22Rv1 (cell line): ENCODE data around the gene CD53.

ENCODE experiments used
- H3K27ac ChIP-seq: fragments of 450-650 bp; 2 replicates; pipeline ENCODE4 v1.5.1; 2017
- ZFX ChIP-seq: fragments of 450-650 bp; IDR thresholded peaks from 2 replicates; pipeline ENCODE4 v1.6.1; 2017; ENCODE audit warnings: antibody characterized with exemption, borderline replicate concordance
- TF ChIP-seq, protein P1 (sequence below): fragments of 450-650 bp; IDR thresholded peaks from 2 replicates; pipeline ENCODE4 v1.5.1; 2017; ENCODE audit warnings: mild to moderate bottlenecking

Gene CD53

DNA sequence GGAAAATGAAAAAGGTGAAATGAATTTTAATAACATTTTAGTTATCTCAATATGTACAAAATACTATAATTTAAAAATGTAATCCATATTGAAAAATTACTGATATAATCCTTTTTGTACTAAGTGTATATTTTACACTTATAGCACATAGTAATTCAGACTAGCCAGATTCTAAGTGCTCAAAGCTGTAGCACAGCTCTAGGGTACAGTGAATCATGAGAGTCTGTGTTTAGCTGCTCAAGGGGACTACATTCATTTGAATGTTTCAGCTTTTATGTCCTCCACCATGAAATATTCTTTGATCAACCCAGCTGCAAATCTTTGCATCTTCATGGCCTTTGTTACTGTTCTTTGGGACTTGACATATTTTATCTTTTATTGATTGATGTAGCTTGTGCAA is 15.7 kb downstream of the CD53 start:
- H3K27ac ChIP-seq = no peak overlapping the region
- TF ChIP-seq, protein P1, sequence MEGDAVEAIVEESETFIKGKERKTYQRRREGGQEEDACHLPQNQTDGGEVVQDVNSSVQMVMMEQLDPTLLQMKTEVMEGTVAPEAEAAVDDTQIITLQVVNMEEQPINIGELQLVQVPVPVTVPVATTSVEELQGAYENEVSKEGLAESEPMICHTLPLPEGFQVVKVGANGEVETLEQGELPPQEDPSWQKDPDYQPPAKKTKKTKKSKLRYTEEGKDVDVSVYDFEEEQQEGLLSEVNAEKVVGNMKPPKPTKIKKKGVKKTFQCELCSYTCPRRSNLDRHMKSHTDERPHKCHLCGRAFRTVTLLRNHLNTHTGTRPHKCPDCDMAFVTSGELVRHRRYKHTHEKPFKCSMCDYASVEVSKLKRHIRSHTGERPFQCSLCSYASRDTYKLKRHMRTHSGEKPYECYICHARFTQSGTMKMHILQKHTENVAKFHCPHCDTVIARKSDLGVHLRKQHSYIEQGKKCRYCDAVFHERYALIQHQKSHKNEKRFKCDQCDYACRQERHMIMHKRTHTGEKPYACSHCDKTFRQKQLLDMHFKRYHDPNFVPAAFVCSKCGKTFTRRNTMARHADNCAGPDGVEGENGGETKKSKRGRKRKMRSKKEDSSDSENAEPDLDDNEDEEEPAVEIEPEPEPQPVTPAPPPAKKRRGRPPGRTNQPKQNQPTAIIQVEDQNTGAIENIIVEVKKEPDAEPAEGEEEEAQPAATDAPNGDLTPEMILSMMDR = no peak
- TF ChIP-seq ZFX = no peak

DNA sequence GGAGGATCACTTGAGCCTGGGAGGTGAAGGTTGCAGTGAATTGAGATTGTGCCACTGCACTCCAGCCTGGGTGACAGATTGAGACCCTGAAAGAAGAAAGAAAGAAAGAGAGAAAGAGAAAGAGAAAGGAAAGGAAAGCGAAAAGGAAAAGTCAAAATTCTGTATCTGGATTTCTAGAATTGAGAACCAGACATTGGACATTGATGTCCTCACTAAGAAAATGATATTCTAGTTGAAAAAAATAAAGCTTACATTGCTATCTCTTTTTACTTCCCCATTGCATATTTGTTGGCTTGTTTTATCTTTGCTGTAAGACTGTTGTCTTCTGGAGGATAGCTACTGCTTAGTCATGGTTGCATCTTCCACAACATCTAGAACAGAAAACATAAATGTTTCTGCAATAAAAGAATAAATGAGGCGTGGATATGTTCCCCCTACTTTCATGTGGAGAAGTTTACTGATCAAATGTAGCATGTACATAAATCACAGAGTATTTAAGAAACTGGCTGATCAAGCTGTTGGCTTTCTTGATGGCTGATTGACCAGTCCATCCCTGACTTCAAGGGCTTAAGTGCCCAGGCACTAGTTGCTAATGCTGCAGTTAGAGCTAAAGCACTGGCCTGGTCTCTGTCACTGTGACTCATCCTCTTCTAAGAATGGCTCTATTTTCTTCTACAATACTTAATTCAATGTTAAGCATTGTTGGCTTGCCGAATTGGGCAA is 17.7 kb downstream of the CD53 start:
- no peak for TF ChIP-seq ZFX
- TF ChIP-seq, protein P1 = no peak
- H3K27ac ChIP-seq = no peak overlapping the region

DNA sequence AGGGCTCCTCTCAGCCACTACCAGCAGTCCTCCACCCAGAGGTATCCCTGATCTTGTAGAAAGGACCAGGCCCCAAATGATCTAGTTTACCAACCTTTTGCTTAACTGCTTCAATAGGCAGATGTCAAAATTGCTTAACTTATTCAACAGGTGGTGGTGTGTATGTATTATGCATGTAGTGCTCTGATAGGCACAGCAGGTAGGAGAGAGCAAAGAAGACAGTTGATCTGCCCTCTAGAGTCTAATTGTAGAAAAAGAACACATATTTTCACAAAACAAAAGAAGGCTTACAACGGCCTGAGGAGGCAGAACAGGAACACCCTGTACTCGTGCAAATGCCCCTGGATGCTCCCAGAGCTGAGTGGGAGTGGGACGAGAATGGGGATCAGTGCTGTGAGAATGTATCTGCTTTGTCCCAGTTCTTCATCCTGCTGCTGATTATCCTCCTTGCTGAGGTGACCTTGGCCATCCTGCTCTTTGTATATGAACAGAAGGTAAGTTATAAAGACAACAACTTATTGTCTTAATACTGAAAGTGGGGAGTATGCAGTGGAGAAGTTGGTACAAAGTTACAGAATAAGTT is 21.1 kb downstream of the CD53 start:
- H3K27ac ChIP-seq = no peak overlapping the region
- TF ChIP-seq, protein P1 = no peak
- no peak for TF ChIP-seq ZFX

DNA sequence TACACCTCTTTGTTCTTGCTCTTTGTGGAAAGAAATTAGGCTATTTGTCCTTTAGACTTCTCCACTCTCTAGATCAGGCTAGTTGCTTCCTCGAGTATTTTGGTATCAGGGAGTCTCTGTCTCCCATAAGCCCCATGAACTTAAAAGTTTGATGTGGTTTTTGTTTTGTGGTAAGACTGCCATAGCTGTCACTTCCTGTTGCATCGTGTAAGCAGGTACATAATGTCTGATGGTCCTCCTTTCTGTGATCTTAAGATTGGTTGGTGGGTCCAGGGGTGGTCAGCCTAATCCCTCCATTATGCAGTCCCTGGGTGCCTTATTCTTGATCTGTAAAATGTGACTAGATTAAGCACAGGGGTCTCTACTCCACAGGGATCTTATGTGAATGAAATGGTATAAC is 23.1 kb downstream of the CD53 start:
- TF ChIP-seq, protein P1 = no peak
- no peak for TF ChIP-seq ZFX
- H3K27ac ChIP-seq = no peak overlapping the region

DNA sequence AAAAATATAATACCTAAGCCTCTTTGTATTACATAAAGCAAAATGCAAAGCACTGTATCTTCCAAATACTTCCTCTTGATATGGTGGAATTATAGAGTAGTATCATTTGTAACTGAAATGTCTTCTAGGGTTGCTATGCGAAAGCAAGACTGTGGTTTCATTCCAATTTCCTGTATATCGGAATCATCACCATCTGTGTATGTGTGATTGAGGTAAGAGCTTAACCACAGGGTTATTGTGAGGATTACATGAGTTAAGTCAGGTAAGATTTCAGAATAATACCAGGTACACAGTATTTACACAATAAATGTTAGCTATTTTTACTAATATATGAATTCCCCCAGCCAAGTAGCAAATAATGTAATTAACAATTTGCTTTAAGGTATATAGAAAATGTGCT is 24.7 kb downstream of the CD53 start:
- TF ChIP-seq ZFX = no peak
- TF ChIP-seq, protein P1 = no peak
- no peak overlapping the region for H3K27ac ChIP-seq

DNA sequence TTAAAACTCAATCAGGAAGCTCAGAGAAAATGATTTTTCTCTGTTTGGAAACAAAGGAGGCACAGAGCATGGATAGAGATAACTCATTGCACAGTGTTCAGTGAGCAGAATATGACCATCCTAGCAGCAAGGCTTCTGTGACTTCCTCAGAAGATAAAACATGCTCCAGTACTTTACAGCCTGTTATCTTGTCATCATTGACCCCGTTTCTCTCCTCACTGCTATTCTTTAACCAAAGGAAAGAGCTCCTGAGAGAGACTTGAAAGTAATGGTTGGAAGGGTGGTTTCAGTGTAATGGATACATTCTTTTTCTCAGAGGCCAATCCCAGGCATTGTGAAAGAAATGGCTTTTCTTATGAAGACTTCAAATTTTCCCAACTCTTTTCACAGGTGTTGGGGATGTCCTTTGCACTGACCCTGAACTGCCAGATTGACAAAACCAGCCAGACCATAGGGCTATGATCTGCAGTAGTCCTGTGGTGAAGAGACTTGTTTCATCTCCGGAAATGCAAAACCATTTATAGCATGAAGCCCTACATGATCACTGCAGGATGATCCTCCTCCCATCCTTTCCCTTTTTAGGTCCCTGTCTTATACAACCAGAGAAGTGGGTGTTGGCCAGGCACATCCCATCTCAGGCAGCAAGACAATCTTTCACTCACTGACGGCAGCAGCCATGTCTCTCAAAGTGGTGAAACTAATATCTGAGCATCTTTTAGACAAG is 25.9 kb downstream of the CD53 start:
- no peak overlapping the region for H3K27ac ChIP-seq
- TF ChIP-seq ZFX = no peak
- TF ChIP-seq, protein P1 = no peak

DNA sequence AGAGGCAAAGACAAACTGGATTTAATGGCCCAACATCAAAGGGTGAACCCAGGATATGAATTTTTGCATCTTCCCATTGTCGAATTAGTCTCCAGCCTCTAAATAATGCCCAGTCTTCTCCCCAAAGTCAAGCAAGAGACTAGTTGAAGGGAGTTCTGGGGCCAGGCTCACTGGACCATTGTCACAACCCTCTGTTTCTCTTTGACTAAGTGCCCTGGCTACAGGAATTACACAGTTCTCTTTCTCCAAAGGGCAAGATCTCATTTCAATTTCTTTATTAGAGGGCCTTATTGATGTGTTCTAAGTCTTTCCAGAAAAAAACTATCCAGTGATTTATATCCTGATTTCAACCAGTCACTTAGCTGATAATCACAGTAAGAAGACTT is 26.5 kb downstream of the CD53 start:
- TF ChIP-seq, protein P1 = no peak
- no peak for TF ChIP-seq ZFX
- no peak overlapping the region for H3K27ac ChIP-seq
